OCI-LY7 (cell line): Measurements from ENCODE around the gene CD109.

ENCODE experiments used
- CTCF ChIP-seq: fragments of 200-600 bp; sonication (generic); conservative IDR thresholded peaks from 2 replicates; pipeline ENCODE4 v1.5.1; 2014; ENCODE audit warnings: mild to moderate bottlenecking, antibody characterized with exemption, low read length, moderate library complexity, mixed read lengths
- EZH2phosphoT487 ChIP-seq: fragments of 200-600 bp; sonication (generic); IDR thresholded peaks from 2 replicates; pipeline ENCODE4 v1.6.1; 2018; ENCODE audit warnings: low read depth, borderline replicate concordance, mild to moderate bottlenecking, mixed run types, antibody characterized with exemption, low read length, moderate library complexity, mixed read lengths

- TF ChIP-seq CTCF, result no peak
- no peak for TF ChIP-seq EZH2phosphoT487
These were observed 101.9 kb downstream of the CD109 start for GRCh38 chr6:73797861-73798260.
